HG02970 (cell line): ENCODE measurements around the gene FHIT.

Source experiments
- ATAC-seq: cut with Tn5 transposase; IDR thresholded peaks from one replicate; pipeline ENCODE4 v1.9.1; 2021; ENCODE audit warnings: mild to moderate bottlenecking, moderate library complexity, moderate number of reproducible peaks; ENCODE audit not compliant: unreplicated experiment, low FRiP score

Gene FHIT

GRCh38 chr3:59780209-59780608 lies 1471.0 kb downstream of the FHIT start:
- ATAC-seq: no peak

- ATAC-seq: no peak
Observed at GRCh38 chr3:59779260-59779659, 1472.0 kb downstream of the FHIT start.

DNA sequence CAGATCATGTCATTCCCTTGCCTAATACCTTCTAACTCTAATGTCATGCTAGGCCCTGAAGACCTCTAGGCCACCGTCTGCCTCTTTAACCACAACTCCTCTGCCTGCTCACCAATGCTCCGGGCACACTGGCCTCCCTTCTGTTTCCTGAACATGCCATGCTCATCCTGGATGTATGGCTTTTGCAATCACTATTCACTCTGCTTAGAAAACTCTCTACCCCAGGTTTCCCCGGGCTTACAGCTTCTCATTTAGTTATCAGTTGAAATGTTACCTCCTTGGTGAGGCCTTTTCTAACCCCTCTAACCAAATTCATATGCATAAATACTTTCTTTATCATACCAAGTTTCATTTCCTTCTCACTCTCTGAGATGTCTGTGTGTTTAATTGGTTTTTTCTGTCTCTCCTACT lies 1473.6 kb downstream of the FHIT start:
- ATAC-seq: no peak

- ATAC-seq: no peak
Observed at GRCh38 chr3:59777066-59777465, 1474.2 kb downstream of the FHIT start.

DNA sequence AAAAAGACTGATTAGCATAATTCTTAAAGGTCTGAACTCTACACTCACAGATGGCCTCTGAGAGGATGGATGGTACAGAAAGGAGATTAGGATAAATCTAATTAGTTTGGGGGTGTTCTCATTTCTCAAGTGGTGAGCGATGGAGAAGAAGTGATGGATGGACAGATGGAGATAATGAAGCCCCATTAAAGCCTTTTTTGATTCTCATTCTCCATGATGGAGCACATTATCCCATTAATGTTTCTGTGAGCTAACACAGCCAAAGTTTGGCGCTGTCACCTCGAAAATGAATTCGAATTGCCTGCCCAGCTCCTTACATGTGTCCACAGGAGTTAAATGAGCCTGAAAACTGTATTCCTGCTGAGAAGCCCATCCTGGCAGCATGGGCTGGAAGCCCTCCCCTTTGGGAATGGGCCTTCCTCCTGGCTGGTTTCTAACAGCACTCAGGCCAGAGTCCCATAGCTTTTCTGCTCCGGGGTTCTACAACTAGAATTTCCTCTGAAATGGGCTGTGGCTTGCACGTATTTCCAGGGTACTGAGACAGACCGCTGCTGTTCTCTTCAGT lies 1475.4 kb downstream of the FHIT start:
- no peak for ATAC-seq

DNA sequence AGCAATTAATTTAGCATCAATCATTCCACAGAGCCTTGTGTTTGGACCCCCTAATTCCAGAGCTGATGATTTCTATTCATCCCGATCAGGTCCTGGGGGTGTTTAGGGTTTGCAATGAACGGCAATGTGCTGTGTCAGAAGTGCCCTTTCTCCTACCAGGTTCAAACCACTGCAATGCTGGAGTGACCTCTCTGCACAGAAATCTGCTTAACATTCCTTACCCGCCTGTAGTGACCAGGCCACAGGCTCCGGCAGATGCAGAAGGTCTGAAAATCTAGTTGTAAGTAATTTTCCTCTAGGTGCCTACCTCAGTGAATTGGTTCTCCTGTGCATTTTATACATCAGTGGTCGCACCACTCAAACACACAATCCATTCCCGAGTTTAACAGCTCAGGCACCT lies 1476.1 kb downstream of the FHIT start:
- no peak for ATAC-seq

- no peak for ATAC-seq
Observed at GRCh38 chr3:59774634-59775033, 1476.6 kb downstream of the FHIT start.

GRCh38 chr3:59774000-59774399 lies 1477.3 kb downstream of the FHIT start:
- ATAC-seq: no peak

- ATAC-seq: no peak
Observed at GRCh38 chr3:59772416-59773408, 1478.5 kb downstream of the FHIT start.

DNA sequence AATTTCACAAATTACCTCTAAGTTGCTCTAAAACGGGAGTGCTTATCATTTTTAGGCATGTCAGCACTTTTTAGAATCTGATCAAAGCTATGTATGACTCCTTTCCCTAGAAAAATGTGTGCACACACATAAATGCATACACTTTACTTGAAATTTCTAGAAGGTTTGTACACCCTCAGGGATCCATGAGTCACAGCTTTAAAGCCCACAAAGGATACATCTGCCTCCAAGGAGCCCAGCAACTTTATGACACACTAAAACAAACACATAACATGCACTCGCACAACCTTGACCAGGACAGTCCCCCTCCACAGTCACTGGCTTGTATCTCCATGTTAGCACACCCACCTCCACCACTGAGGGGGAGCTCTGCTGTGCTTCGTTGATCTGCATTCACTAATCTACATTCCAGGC lies 1479.5 kb downstream of the FHIT start:
- ATAC-seq: no peak

DNA sequence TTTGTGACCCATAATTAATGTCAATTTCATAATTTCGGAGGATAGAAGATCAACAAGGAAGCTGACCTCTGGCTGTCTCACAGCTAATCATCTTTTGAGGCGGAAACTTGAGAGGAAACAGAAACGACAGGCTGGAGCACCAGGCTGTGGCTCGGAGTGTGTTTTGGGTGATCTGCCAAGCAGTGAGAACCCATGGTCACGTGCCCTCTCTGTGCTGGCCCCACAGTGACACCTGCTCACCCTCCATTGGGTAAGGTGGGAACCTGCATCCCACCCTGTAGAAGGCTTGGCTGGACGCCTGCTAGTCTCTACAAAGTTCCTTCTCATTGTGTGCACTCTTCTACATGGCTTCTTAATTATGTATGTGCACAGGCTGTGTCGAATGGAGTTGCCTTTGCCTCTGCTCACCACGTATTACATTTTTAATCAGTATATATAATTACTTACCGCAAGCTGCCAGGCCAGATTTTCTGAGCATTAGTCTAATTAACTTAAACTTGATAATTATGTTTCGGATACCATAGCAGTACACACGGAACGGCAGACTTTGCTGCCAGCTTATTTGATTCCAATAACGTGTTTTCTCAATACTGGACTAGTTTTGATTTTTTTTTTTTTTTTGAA lies 1482.0 kb downstream of the FHIT start:
- ATAC-seq: no peak

GRCh38 chr3:59766200-59766872 lies 1484.9 kb downstream of the FHIT start:
- ATAC-seq: no peak

DNA sequence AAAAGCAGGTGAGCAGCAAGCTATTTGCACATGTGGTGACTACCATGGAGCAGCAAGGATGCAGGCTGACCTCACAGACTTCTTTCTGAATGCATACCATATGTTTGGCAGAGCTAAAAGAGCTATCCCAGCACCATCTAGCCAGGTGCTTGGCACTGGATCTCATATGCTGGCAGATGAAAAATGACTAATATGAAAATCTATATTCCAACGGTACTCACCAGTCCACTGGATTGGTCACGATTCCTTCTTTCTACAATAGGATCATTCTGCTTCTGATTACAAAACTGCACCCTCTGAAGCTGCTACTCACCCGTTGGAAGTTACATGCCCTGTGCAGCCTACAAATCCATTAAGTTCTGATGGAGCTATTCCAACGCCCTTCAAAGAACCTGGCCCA lies 1487.1 kb downstream of the FHIT start:
- no peak for ATAC-seq

- ATAC-seq: no peak
Observed at GRCh38 chr3:59762941-59763340, 1488.3 kb downstream of the FHIT start.

DNA sequence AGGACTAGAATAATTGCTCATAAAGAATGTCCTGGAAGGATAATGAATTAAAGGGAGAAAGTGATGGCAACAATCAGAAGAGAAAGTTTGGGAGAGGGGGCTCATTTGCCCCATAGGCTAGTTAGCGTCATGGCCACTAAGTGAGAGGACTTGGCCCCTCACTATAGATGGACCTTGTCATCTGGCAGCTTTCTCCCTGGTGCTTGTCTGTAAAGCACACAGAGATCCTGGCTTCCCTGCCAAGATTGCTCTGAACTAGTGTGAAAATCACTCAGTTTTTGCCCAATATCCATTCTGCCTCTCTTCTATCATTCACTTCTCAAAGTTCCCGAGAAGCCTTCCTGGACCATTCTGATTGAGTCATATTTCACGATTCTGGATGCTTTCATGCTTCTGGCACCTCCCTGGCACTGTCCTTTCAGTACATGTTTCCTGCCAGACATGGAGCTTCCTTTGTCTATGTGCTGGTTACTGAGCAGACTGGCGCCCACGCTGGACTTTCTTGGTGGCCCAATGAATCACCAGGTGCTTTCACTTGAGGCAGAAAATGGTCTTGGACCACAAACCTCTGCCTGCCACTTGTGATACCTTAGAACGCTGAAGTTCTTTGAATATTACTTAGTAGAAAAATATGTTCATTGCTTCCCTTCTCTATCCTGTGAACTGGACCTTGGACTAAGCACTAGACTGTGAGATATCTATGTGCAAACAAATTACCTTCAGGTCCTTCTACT lies 1491.8 kb downstream of the FHIT start:
- ATAC-seq: no peak

DNA sequence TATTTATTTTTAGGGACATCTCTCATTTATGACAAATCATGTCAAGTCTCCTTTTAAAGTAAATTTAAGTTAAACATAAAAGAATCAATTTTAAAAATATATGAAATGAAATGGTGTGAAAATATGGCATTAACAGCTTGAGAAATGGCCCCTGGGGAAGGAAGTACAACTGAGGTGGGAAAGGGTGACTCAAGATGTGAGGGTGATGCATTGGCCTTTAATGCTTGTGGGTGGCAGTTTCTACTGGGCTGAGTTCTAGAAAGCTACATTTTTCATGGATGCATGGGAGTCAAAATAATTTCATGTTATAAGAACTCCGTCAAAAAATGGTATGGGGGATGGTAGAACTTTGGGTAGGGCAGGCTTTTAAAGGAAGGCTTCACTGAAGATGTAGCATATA lies 1492.6 kb downstream of the FHIT start:
- ATAC-seq: no peak

DNA sequence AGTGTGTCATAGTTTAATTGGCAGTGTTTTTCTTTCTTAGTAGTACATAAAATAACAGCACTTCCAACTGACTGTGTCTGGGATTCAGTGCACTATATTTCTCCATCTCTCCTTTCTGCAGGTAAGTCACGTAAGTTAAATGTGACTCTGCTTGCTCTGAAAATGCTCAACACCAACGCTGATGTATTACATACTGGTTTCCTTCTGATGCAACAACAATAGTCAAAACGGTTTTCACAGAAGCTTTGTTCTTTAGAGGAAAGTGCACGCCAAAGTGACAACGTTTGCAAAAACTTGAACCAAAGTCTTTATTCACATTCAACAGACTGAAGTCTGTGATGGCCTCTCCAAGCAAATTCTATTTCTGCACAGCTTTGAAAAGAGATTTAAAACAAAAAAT lies 1494.3 kb downstream of the FHIT start:
- no peak for ATAC-seq

DNA sequence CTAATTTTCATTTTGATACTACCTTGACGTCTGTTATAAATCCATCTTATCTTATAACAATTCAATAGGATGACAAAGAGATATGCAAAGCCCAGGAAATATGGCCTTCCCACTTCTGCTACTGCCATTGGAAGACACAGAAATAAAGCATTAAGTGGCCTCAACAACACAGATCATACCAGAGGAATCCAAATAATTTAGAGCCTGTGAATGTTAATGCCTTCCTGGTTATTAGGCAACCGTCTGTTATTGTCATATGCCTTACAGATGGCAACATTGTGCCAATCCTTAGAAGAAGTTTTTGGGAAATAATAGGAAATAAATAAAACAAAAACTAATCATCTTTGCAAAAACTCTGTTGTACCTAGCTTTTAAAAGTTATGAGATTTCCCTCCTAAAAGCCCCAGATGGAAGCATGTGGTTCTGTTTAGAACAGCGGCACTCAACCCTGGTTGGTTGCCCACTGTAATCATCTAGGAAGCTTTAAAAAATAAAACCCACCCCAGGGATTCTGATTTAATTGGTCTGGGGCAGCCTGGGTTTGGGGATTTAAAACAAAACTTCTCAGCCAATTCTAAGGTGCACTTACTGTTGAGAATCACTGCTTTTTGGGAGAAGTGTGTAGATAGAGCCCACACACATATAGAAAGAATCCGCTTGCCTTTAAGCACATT lies 1496.7 kb downstream of the FHIT start:
- no peak for ATAC-seq

GRCh38 chr3:59753808-59754450 lies 1497.3 kb downstream of the FHIT start:
- no peak for ATAC-seq
